H1 (cell line): ENCODE data around the gene NPIPB4. TPM values are rescaled to one million over a fixed set of nuclear protein-coding genes. Genes with fewer than 3 reads are reported as not detected.
"Not testable (repeated sequence)": the region's sequence is repeated elsewhere in the genome, so short reads cannot be mapped to it uniquely, and the experiment has no call there.

ENCODE experiments used
- CTCF ChIA-PET: fragments of 300-600 bp; sonication (Branson Sonifier 250); formaldehyde crosslinking; loops from one replicate; lab custom pipeline; 2021; ENCODE audit not compliant: partially characterized antibody; lab: Charles Lee
- POLR2A ChIA-PET: fragments of 300-600 bp; sonication (Branson Sonifier 250); formaldehyde crosslinking; loops from one replicate; lab custom pipeline; 2021; ENCODE audit warnings: inconsistent platforms; ENCODE audit not compliant: partially characterized antibody; lab: Charles Lee
- DNase-seq, 2 experiments: peaks; one replicate each; pipeline versions ENCODE4 v3.0.0 to v3.0.0-alpha.2; 2010 to 2022; ENCODE audit warnings: low spot score in 2 of 2, low read depth in 1 of 2, mixed read lengths in 1 of 2
- FAIRE-seq: peaks from 2 replicates; lab custom pipeline; 2011; peaks lifted over from hg19 to GRCh38; lab: Jason Lieb, UNC
- H2AFZ ChIP-seq: 2 replicates; pipeline ENCODE4 v1.8.1; 2012; ENCODE audit warnings: low read length, inconsistent platforms
- H2AK5ac ChIP-seq: 2 replicates; pipeline ENCODE4 v1.6.1; 2013; ENCODE audit warnings: low read depth, low read length
- H2BK120ac ChIP-seq: replicated peaks from 2 replicates; pipeline ENCODE3; 2013; ENCODE audit warnings: low read depth, low read length, inconsistent platforms
- H2BK12ac ChIP-seq: 2 replicates; pipeline ENCODE4 v1.6.1; 2013; ENCODE audit warnings: low read depth, low read length
- H2BK15ac ChIP-seq: 2 replicates; pipeline ENCODE4 v1.6.1; 2013; ENCODE audit warnings: low read length
- H2BK20ac ChIP-seq: 2 replicates; pipeline ENCODE4 v1.6.1; 2013; ENCODE audit warnings: low read length
- H2BK5ac ChIP-seq: 2 replicates; pipeline ENCODE4 v1.6.1; 2013; ENCODE audit warnings: low read depth, low read length
- H3K14ac ChIP-seq: 2 replicates; pipeline ENCODE4 v1.6.1; 2013; ENCODE audit warnings: inconsistent platforms; ENCODE audit not compliant: insufficient read length
- H3K18ac ChIP-seq: 2 replicates; pipeline ENCODE4 v1.6.1; 2013; ENCODE audit warnings: low read length; ENCODE audit errors: extremely low read depth
- H3K23ac ChIP-seq: 2 replicates; pipeline ENCODE4 v1.6.1; 2013; ENCODE audit warnings: inconsistent platforms; ENCODE audit not compliant: insufficient read length
- H3K23me2 ChIP-seq: 2 replicates; pipeline ENCODE4 v1.6.1; 2013; ENCODE audit warnings: low read depth, low read length
- H3K27ac ChIP-seq: 2 replicates; pipeline ENCODE4 v1.6.1; 2011; ENCODE audit warnings: low read depth, low read length, inconsistent platforms
- H3K27me3 ChIP-seq, 4 experiments: replicated peaks in 1 of 4; 1 replicate in 1 of 4; 2 replicates in 3 of 4; pipeline versions ENCODE4 v1.6.1 to v1.8.1; 2011 to 2013; ENCODE audit warnings: low read length in 3 of 4, mild to moderate bottlenecking in 3 of 4, inconsistent platforms in 2 of 4, mixed read lengths in 2 of 4, moderate library complexity in 1 of 4; ENCODE audit not compliant: control insufficient read depth in 3 of 4, insufficient read depth in 3 of 4; ENCODE audit errors: extremely low read depth in 1 of 4
- H3K36me3 ChIP-seq, 4 experiments: 2 replicates each; pipeline versions ENCODE4 v1.6.1 to v1.8.1; 2011 to 2013; ENCODE audit warnings: mild to moderate bottlenecking in 4 of 4, low read length in 3 of 4, moderate library complexity in 2 of 4, control low read depth in 1 of 4, inconsistent platforms in 1 of 4; ENCODE audit not compliant: insufficient read depth in 4 of 4, control insufficient read depth in 2 of 4
- H3K4ac ChIP-seq: replicated peaks from 2 replicates; pipeline ENCODE3; 2013; ENCODE audit warnings: low read length, low read depth, mixed read lengths, inconsistent platforms; ENCODE audit not compliant: insufficient read length
- H3K4me1 ChIP-seq, 4 experiments: replicated peaks in 1 of 4; 1 replicate in 1 of 4; 2 replicates in 3 of 4; pipeline versions ENCODE4 v1.6.1 to v1.8.1; 2011 to 2013; ENCODE audit warnings: low read length in 3 of 4, inconsistent platforms in 2 of 4, mixed read lengths in 1 of 4; ENCODE audit not compliant: insufficient read depth in 4 of 4, control insufficient read depth in 3 of 4
- H3K4me2 ChIP-seq, 2 experiments: 2 replicates each; pipeline versions ENCODE4 v1.6.1 to v1.8.1; 2011 to 2013; ENCODE audit warnings: low read depth in 2 of 2, low read length in 2 of 2, control low read depth in 1 of 2, inconsistent platforms in 1 of 2, mild to moderate bottlenecking in 1 of 2; ENCODE audit not compliant: insufficient read depth in 1 of 2
- H3K4me3 ChIP-seq, 4 experiments: fragments of 200-600, 300-600 bp in 1 of 4; sonication (generic), shearing (Covaris generic), sonication (Bioruptor Twin) in 1 of 4; 2 replicates each; pipeline versions ENCODE4 v1.5.1 to v1.8.1; 2011 to 2016; ENCODE audit warnings: low read length in 4 of 4, low read depth in 3 of 4, control low read depth in 2 of 4, inconsistent platforms in 2 of 4, mild to moderate bottlenecking in 2 of 4, mixed read lengths in 1 of 4, moderate library complexity in 1 of 4; ENCODE audit not compliant: insufficient read depth in 2 of 4; ENCODE audit errors: extremely low read depth in 1 of 4
- H3K56ac ChIP-seq: replicated peaks from 2 replicates; pipeline ENCODE3; 2013; ENCODE audit warnings: low read depth, mild to moderate bottlenecking, mixed read lengths, low read length, inconsistent platforms; ENCODE audit not compliant: insufficient read length
- H3K79me1 ChIP-seq: 2 replicates; pipeline ENCODE4 v1.6.1; 2013; ENCODE audit warnings: low read depth, low read length, control low read depth
- H3K79me2 ChIP-seq, 2 experiments: 2 replicates each; pipeline versions ENCODE4 v1.6.1 to v1.8.1; 2012 to 2013; ENCODE audit warnings: low read length in 2 of 2, mild to moderate bottlenecking in 2 of 2, inconsistent platforms in 1 of 2; ENCODE audit not compliant: insufficient read depth in 2 of 2, control insufficient read depth in 1 of 2
- H3K9ac ChIP-seq, 4 experiments: replicated peaks in 1 of 4; 1 replicate in 1 of 4; 2 replicates in 3 of 4; pipeline versions ENCODE4 v1.6.1 to v1.8.1; 2011 to 2013; ENCODE audit warnings: low read depth in 3 of 4, low read length in 3 of 4, control low read depth in 2 of 4, mild to moderate bottlenecking in 2 of 4, moderate library complexity in 2 of 4, inconsistent platforms in 1 of 4; ENCODE audit errors: extremely low read depth in 1 of 4
- H3K9me3 ChIP-seq, 2 experiments: 2 replicates each; pipeline versions ENCODE4 v1.6.1 to v1.8.1; 2012 to 2013; ENCODE audit warnings: mild to moderate bottlenecking in 2 of 2, moderate library complexity in 2 of 2, control low read depth in 1 of 2, inconsistent platforms in 1 of 2, low read depth in 1 of 2, low read length in 1 of 2, mixed read lengths in 1 of 2; ENCODE audit not compliant: insufficient read depth in 2 of 2
- H4K20me1 ChIP-seq, 2 experiments: replicated peaks in 1 of 2; 2 replicates each; pipeline versions ENCODE3 to v1.8.1; 2011 to 2013; ENCODE audit warnings: inconsistent platforms in 2 of 2, low read length in 2 of 2, mild to moderate bottlenecking in 1 of 2; ENCODE audit not compliant: insufficient read depth in 2 of 2, control insufficient read depth in 1 of 2
- H4K5ac ChIP-seq: 2 replicates; pipeline ENCODE4 v1.6.1; 2013; ENCODE audit warnings: low read length, low read depth, mixed read lengths, inconsistent platforms; ENCODE audit not compliant: insufficient read length
- H4K8ac ChIP-seq: 2 replicates; pipeline ENCODE4 v1.8.0; 2013; ENCODE audit warnings: mild to moderate bottlenecking, moderate library complexity, low read length, inconsistent platforms; ENCODE audit not compliant: insufficient read depth; ENCODE audit errors: extremely low read depth
- H4K91ac ChIP-seq: replicated peaks from 2 replicates; pipeline ENCODE3; 2013; ENCODE audit warnings: low read length, mixed read lengths, inconsistent platforms; ENCODE audit not compliant: insufficient read length
- WGBS, 2 experiments: shearing (Covaris generic) in 1 of 2; methylation state at CpG; one replicate each; pipeline versions ENCODE4 v1.1.6 to v1.1.7; 2013 to 2015; ENCODE audit warnings: low lambda C conversion rate in 2 of 2, mixed read lengths in 2 of 2, inconsistent platforms in 1 of 2, low coverage in 1 of 2, missing lambda C conversion rate in 1 of 2; ENCODE audit not compliant: insufficient replicate concordance in 2 of 2, insufficient coverage in 1 of 2, insufficient read length in 1 of 2; ENCODE audit errors: extremely low coverage in 1 of 2, missing lambda C conversion rate in 1 of 2; 5-methylcytosine and 5-hydroxymethylcytosine counted together
- polyA plus RNA-seq, 7 experiments: library from polyadenylated mRNA; depleted of rRNA in 3 of 7; stranded (reverse) in 5 of 7; unstranded in 2 of 7; fragments of >200 nt in 5 of 7; fragments of 200-250 nt in 2 of 7; gene quantifications; 1 replicate in 5 of 7; 2 replicates in 1 of 7; 4 replicates in 1 of 7; pipeline versions ENCODE4 v1.2.1 to v1.2.3, GENCODE V29; 2011 to 2013; ENCODE audit warnings: missing spikeins in 2 of 7, mixed read lengths in 2 of 7
- total RNA-seq: library from RNA; stranded (reverse); fragmentation: NEBNext Ultra II Directional; extraction: Animal tissue kit (Norgen Biotek cat#: 25700); gene quantifications from 2 replicates; pipeline ENCODE4 v1.2.1, GENCODE V29; 2021

NPIPB4 gene
- total and polyA plus RNA-seq, 2 of the 8 experiments (the other 6 are each of a cell fraction or from before 2014, with no cell fraction given): 27.7 to 101 TPM

- H3K4me3 ChIP-seq, H2AFZ ChIP-seq, H2AK5ac ChIP-seq, H4K5ac ChIP-seq, H3K4me2 ChIP-seq, CTCF ChIA-PET, POLR2A ChIA-PET, H2BK12ac ChIP-seq, H2BK20ac ChIP-seq, H2BK120ac ChIP-seq, H4K91ac ChIP-seq, H4K8ac ChIP-seq, H2BK15ac ChIP-seq, H3K27ac ChIP-seq, H3K23ac ChIP-seq, H3K9ac ChIP-seq, FAIRE-seq, H3K9me3 ChIP-seq, H2BK5ac ChIP-seq, H3K18ac ChIP-seq, H4K20me1 ChIP-seq, H3K4me1 ChIP-seq, H3K4ac ChIP-seq, H3K23me2 ChIP-seq, H3K14ac ChIP-seq, H3K36me3 ChIP-seq, DNase-seq, H3K79me1 ChIP-seq, H3K79me2 ChIP-seq, H3K27me3 ChIP-seq, H3K56ac ChIP-seq: not testable (repeated sequence)
- WGBS, 2 experiments: no CpG with 5 or more reads among the region's 3 CpGs
These were observed 59.0 kb downstream of the NPIPB4 start for GRCh38 chr16:21798601-21799000.

GRCh38 chr16:21793310-21793709 is 64.2 kb downstream of the NPIPB4 start:
- POLR2A ChIA-PET, DNase-seq, H3K27me3 ChIP-seq, H3K56ac ChIP-seq, H2AFZ ChIP-seq, H3K23ac ChIP-seq, H3K79me2 ChIP-seq, H4K8ac ChIP-seq, H3K18ac ChIP-seq, H3K9ac ChIP-seq, H2BK120ac ChIP-seq, H3K14ac ChIP-seq, H2BK5ac ChIP-seq, H2BK12ac ChIP-seq, H2AK5ac ChIP-seq, H3K36me3 ChIP-seq, H2BK20ac ChIP-seq, H3K23me2 ChIP-seq, H3K27ac ChIP-seq, H4K91ac ChIP-seq, H3K4me3 ChIP-seq, H3K4ac ChIP-seq, H3K4me1 ChIP-seq, FAIRE-seq, H4K5ac ChIP-seq, H3K4me2 ChIP-seq, H3K9me3 ChIP-seq, CTCF ChIA-PET, H2BK15ac ChIP-seq, H4K20me1 ChIP-seq, H3K79me1 ChIP-seq: not testable (repeated sequence)
- WGBS, 2 experiments: 100% methylated on average over 2 of the region's 3 CpGs; no CpG with 5 or more reads in 1 of the 2 experiments
